Urothelium cell line (cell line): Measurements from ENCODE around the gene SPNS3.
A peak's percentile ranks its signal among the peaks of the same experiment; 100 is the strongest.

ENCODE experiments used
- DNase-seq: peaks from one replicate; pipeline ENCODE4 v3.0.0; 2011; ENCODE audit warnings: low spot score, mixed read lengths
- FAIRE-seq: peaks from 2 replicates; lab custom pipeline; 2011; peaks lifted over from hg19 to GRCh38; lab: Jason Lieb, UNC

SPNS3 gene

GRCh38 chr17:4463818-4464476 lies 30.2 kb downstream of the SPNS3 start:
- DNase-seq (no peak), FAIRE-seq (no peak)

- FAIRE-seq (no peak), DNase-seq (no peak)
Measured at GRCh38 chr17:4465786-4466185, 32.0 kb downstream of the SPNS3 start.

- no peak for DNase-seq
- no peak for FAIRE-seq
Measured at GRCh38 chr17:4467287-4467686, 33.5 kb downstream of the SPNS3 start.

GRCh38 chr17:4469552-4469951 lies 35.8 kb downstream of the SPNS3 start:
- no peak for DNase-seq
- no peak for FAIRE-seq

- no peak for FAIRE-seq
- no peak for DNase-seq
Measured at GRCh38 chr17:4472286-4472685, 38.5 kb downstream of the SPNS3 start.

GRCh38 chr17:4474093-4474492 lies 40.4 kb downstream of the SPNS3 start:
- DNase-seq = no peak
- FAIRE-seq = no peak

- FAIRE-seq (no peak), DNase-seq (no peak)
Measured at GRCh38 chr17:4475001-4475400, 41.3 kb downstream of the SPNS3 start.

GRCh38 chr17:4475463-4475862 lies 41.7 kb downstream of the SPNS3 start:
- no peak for FAIRE-seq

GRCh38 chr17:4476017-4476416 lies 42.3 kb downstream of the SPNS3 start:
- FAIRE-seq (no peak), DNase-seq (no peak)

More at GRCh38 chr17:4475463-4475862, 41.7 kb downstream of the SPNS3 start:
- no peak for DNase-seq

- DNase-seq (no peak), FAIRE-seq (no peak)
Measured at GRCh38 chr17:4476511-4477070, 42.9 kb downstream of the SPNS3 start.

GRCh38 chr17:4477255-4477791 lies 43.6 kb downstream of the SPNS3 start:
- no peak for FAIRE-seq

GRCh38 chr17:4478318-4478830 lies 44.6 kb downstream of the SPNS3 start:
- FAIRE-seq (no peak), DNase-seq (no peak)

More at GRCh38 chr17:4477255-4477791, 43.6 kb downstream of the SPNS3 start:
- DNase-seq = no peak

GRCh38 chr17:4479340-4479981 lies 45.7 kb downstream of the SPNS3 start:
- FAIRE-seq = no peak
- DNase-seq = no peak

- no peak for FAIRE-seq
- DNase-seq = no peak
Measured at GRCh38 chr17:4479982-4480751, 46.4 kb downstream of the SPNS3 start.

- FAIRE-seq (no peak), DNase-seq (no peak)
Measured at GRCh38 chr17:4480929-4481898, 47.5 kb downstream of the SPNS3 start.

- DNase-seq (no peak), FAIRE-seq (no peak)
Measured at GRCh38 chr17:4482338-4483011, 48.7 kb downstream of the SPNS3 start.

- FAIRE-seq (no peak), DNase-seq (peak; percentile 67)
Measured at GRCh38 chr17:4483012-4483840, 49.5 kb downstream of the SPNS3 start.
